Measurements from ENCODE around the gene AWAT2.

AWAT2 gene

DNA sequence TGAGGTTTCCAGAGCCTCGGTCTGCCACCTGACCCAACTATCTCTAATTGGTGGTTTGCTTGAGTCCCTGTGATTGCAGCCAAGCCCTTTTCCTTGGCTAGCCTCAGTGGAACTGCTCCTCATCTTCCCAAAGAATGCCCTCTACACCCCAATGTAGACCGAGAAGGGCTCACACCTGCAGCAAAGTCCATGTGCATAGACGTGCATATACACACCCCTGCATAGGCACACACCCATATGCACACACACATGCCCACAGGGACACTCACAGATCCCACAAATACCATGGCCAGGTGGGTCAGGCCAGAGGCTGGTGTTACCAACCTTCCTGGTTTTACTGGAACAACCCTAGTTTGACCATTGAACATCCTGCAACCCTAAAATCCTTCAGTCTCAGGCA lies 332 bp downstream of the AWAT2 start:
- ATAC-seq, result no peak
- TF ChIP-seq, protein P1, sequence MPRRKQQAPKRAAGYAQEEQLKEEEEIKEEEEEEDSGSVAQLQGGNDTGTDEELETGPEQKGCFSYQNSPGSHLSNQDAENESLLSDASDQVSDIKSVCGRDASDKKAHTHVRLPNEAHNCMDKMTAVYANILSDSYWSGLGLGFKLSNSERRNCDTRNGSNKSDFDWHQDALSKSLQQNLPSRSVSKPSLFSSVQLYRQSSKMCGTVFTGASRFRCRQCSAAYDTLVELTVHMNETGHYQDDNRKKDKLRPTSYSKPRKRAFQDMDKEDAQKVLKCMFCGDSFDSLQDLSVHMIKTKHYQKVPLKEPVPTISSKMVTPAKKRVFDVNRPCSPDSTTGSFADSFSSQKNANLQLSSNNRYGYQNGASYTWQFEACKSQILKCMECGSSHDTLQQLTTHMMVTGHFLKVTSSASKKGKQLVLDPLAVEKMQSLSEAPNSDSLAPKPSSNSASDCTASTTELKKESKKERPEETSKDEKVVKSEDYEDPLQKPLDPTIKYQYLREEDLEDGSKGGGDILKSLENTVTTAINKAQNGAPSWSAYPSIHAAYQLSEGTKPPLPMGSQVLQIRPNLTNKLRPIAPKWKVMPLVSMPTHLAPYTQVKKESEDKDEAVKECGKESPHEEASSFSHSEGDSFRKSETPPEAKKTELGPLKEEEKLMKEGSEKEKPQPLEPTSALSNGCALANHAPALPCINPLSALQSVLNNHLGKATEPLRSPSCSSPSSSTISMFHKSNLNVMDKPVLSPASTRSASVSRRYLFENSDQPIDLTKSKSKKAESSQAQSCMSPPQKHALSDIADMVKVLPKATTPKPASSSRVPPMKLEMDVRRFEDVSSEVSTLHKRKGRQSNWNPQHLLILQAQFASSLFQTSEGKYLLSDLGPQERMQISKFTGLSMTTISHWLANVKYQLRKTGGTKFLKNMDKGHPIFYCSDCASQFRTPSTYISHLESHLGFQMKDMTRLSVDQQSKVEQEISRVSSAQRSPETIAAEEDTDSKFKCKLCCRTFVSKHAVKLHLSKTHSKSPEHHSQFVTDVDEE (CRISPR knock-in tag; IDR thresholded peaks at IDR 0.05), result no peak
- TF ChIP-seq ESRRG (CRISPR knock-in tag; IDR thresholded peaks at IDR 0.05) (no peak), ARNTL (CRISPR knock-in tag; IDR thresholded peaks at IDR 0.05; ENCODE audit: borderline replicate concordance, low read depth) (no peak), ZFP3 (CRISPR knock-in tag; IDR thresholded peaks at IDR 0.05) (no peak), ISL1 (CRISPR knock-in tag; IDR thresholded peaks at IDR 0.05) (no peak), PPARA (CRISPR knock-in tag; IDR thresholded peaks at IDR 0.05; ENCODE audit: borderline replicate concordance) (no peak), ZNF8 (CRISPR knock-in tag; IDR thresholded peaks at IDR 0.05) (no peak), SNAI2 (CRISPR knock-in tag; IDR thresholded peaks at IDR 0.05) (no peak), OSR1 (CRISPR knock-in tag; IDR thresholded peaks at IDR 0.05) (no peak)
- TF ChIP-seq, protein P2, sequence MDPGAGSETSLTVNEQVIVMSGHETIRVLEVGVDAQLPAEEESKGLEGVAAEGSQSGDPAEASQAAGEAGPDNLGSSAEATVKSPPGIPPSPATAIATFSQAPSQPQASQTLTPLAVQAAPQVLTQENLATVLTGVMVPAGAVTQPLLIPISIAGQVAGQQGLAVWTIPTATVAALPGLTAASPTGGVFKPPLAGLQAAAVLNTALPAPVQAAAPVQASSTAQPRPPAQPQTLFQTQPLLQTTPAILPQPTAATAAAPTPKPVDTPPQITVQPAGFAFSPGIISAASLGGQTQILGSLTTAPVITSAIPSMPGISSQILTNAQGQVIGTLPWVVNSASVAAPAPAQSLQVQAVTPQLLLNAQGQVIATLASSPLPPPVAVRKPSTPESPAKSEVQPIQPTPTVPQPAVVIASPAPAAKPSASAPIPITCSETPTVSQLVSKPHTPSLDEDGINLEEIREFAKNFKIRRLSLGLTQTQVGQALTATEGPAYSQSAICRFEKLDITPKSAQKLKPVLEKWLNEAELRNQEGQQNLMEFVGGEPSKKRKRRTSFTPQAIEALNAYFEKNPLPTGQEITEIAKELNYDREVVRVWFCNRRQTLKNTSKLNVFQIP (CRISPR knock-in tag; IDR thresholded peaks at IDR 0.05; ENCODE audit: borderline replicate concordance, low read depth), result no peak
- TF ChIP-seq, protein P3, sequence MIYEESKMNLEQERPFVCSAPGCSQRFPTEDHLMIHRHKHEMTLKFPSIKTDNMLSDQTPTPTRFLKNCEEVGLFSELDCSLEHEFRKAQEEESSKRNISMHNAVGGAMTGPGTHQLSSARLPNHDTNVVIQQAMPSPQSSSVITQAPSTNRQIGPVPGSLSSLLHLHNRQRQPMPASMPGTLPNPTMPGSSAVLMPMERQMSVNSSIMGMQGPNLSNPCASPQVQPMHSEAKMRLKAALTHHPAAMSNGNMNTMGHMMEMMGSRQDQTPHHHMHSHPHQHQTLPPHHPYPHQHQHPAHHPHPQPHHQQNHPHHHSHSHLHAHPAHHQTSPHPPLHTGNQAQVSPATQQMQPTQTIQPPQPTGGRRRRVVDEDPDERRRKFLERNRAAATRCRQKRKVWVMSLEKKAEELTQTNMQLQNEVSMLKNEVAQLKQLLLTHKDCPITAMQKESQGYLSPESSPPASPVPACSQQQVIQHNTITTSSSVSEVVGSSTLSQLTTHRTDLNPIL (CRISPR knock-in tag; IDR thresholded peaks at IDR 0.05; ENCODE audit: low read depth), result no peak

DNA sequence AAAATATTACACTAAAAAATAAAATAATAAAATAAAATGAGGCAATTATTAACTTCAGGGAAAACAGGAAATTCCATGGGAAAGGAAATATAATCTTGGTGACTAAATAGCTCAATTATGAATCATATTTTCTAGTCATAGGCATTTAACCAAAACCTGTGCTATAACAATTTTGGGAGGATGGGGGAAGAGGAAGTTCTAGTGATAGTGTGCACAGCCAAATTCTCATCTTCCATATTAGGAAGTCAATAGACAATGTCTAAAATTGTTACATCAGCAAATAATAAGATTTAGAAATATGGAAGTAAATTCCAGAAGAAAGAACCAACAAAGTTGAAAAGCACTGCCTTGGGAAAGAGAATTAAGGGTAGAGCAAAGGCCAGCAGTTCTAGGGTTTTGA lies 2.8 kb downstream of the AWAT2 start:
- peak; percentile 36; the same call in 1 of the 3 replicates for ATAC-seq
- TF ChIP-seq ESRRG (CRISPR knock-in tag; IDR thresholded peaks at IDR 0.05) (no peak), ZNF70 (CRISPR knock-in tag; IDR thresholded peaks at IDR 0.05) (no peak), ZNF565 (CRISPR knock-in tag; conservative IDR thresholded peaks at IDR 0.05; ENCODE audit: low read depth) (no peak), ARNTL (CRISPR knock-in tag; IDR thresholded peaks at IDR 0.05; ENCODE audit: borderline replicate concordance, low read depth) (no peak), PPARA (CRISPR knock-in tag; IDR thresholded peaks at IDR 0.05; ENCODE audit: borderline replicate concordance) (no peak), ZFP30 (CRISPR knock-in tag; IDR thresholded peaks at IDR 0.05) (no peak), BACH2 (CRISPR knock-in tag; IDR thresholded peaks at IDR 0.05; ENCODE audit: borderline replicate concordance) (no peak), TCF4 (CRISPR knock-in tag; IDR thresholded peaks at IDR 0.05; ENCODE audit: borderline replicate concordance) (no peak)

DNA sequence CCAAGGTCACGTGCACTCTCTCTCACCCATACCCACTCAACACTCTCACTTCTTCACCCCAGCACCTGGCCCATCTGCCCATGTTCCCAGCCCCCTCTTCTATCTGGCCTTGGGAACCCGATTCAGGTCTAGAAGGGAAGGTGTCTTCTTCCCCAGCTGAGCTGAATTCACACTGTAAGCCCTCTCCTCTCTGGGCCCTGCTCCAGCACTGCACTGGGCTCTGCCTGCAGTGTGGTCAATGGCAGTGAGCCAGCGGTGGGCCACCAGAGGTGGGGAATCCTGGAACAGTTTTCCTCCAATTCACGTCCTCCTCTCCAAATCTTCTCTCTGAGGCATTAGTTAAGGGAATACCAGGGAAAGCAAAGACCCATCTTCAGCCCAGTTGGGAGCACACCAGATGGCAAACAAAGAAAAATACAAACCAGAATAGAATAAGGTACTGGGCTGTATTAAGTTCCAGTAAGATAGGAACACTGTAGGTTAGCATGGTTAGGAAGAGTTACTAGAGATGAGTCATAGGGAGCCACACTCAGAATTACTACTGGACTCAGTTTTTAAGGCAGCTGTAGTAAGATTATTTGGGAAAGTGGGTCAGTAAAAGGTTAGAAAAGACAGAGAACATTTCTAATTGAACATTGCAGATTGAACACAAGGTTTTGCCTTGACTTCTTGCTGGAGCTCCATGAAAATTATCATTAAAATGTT lies 5.0 kb downstream of the AWAT2 start:
- peak; percentile 72 for ATAC-seq
- no peak for TF ChIP-seq TOX (CRISPR knock-in tag; IDR thresholded peaks at IDR 0.05; ENCODE audit: borderline replicate concordance)
- TF ChIP-seq ARNTL (CRISPR knock-in tag; IDR thresholded peaks at IDR 0.05; ENCODE audit: borderline replicate concordance, low read depth), result no peak
- TF ChIP-seq ISL1 (CRISPR knock-in tag; IDR thresholded peaks at IDR 0.05), result no peak
- TF ChIP-seq GLIS3 (CRISPR knock-in tag; IDR thresholded peaks at IDR 0.05), result no peak
- no peak for TF ChIP-seq ZNF565 (CRISPR knock-in tag; conservative IDR thresholded peaks at IDR 0.05; ENCODE audit: low read depth)
- no peak for TF ChIP-seq ZNF8 (CRISPR knock-in tag; IDR thresholded peaks at IDR 0.05)
- TF ChIP-seq ZFP30 (CRISPR knock-in tag; IDR thresholded peaks at IDR 0.05), result no peak
- no peak for TF ChIP-seq ZFP3 (CRISPR knock-in tag; IDR thresholded peaks at IDR 0.05)
- no peak for TF ChIP-seq ZC3H10 (CRISPR knock-in tag; IDR thresholded peaks at IDR 0.05)
- no peak for TF ChIP-seq TCF4 (CRISPR knock-in tag; IDR thresholded peaks at IDR 0.05; ENCODE audit: borderline replicate concordance)
- TF ChIP-seq ESRRG (CRISPR knock-in tag; IDR thresholded peaks at IDR 0.05), result no peak
- TF ChIP-seq, protein P1 (CRISPR knock-in tag; IDR thresholded peaks at IDR 0.05), result no peak
- TF ChIP-seq, protein P2 (CRISPR knock-in tag; IDR thresholded peaks at IDR 0.05; ENCODE audit: borderline replicate concordance, low read depth), result no peak
